CD4-positive, alpha-beta T cell treated with Interleukin-15 for 4 hours (primary cell): ENCODE measurements around the gene ACSM3.
A peak's percentile ranks its signal among the peaks of the same experiment; 100 is the strongest.
"Not testable (repeated sequence)": the region's sequence is repeated elsewhere in the genome, so short reads cannot be mapped to it uniquely, and the experiment has no call there.

Experiments used
- DNase-seq: peaks from one replicate; pipeline ENCODE4 v3.0.0-alpha.2; 2020; ENCODE audit warnings: low spot score

Gene ACSM3

DNA sequence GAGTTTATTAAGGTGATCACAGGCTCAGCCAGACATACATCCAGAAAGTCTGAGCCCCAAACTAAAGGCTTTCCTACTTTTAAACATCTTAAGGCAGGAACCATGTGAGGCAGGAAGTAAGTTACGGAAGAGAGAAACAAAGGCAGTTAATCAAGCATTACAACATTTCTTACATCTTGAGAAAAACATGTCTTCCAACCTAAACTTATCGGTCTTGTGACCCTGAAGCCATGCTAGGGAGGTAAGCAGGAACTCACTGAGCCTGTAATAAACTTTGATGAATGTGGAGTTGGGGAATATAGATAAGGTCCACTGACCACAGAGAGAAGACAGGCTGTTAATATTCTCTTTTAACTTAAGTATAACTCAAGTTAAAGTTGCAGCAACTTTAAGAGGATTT lies 3.5 kb upstream of the ACSM3 start:
- no peak for DNase-seq

DNA sequence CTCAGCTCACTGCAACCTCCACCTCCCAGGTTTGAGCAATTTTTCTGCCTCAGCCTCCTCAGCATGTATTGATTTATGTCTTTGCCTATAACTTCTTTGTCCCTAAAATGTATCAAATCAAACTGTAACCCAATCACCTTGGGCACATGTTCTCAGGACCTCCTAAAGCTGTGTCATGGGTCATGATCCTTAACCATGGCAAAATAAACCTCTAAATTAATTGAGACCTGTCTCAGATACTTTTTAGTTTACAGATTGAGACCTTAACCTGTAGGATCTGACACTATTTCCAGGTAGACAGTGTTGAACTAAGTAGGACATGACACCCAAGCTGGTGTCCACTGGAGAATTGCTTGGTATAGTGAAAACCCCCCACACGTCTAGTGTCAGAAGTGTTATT lies 2.6 kb upstream of the ACSM3 start:
- no peak for DNase-seq

DNA sequence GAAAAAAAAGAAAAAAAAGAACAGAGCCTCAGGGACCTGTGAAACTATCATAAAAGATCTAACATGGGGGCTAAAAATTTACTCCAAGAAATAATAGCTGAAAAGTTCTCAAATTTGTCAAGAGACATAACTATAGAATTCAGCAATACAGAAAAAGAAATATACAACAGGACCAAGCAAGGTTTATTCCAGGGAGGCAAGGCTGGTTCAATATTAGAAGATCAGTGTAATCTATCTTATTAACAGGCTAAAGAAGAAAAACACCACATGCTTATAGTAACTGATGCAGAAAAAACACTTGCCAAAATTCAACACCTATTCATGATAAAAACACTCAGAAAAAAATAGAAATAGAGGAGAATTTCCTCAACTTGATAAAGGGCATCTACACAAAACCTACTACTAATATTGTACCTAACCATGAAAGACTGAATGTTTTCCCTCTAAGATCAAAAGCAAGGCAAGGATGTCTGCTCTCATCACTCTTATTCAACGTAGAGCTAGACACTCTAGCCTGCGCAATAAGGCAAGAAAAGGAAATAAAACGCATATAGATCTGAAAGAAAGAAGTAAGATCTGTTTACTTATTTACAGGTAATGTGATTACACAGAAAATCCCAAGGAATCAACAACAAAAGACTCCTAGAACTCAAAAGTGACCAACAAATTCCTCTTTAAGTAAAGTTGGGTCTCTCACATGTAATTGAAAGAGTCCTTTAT lies 1.2 kb upstream of the ACSM3 start:
- no peak for DNase-seq

DNA sequence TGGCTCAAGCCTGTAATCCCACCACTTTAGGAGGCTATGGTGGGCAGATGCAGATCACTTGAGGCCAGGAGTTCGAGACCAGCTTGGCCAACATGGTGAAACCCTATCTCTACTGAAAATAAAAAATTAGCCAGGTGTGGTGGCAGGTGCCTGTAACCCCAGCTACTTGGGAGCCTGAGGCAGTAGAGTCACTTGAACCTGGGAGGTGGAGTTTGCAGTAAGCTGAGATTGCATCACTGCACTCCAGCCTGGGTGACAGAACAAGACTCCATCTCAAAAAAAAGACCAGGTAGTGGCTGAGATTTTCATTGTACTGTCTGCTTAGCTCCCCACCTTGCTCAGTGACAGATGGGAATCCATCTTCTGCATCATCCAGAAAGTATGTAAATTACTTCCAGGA lies 634 bp downstream of the ACSM3 start:
- not testable (repeated sequence) for DNase-seq

DNA sequence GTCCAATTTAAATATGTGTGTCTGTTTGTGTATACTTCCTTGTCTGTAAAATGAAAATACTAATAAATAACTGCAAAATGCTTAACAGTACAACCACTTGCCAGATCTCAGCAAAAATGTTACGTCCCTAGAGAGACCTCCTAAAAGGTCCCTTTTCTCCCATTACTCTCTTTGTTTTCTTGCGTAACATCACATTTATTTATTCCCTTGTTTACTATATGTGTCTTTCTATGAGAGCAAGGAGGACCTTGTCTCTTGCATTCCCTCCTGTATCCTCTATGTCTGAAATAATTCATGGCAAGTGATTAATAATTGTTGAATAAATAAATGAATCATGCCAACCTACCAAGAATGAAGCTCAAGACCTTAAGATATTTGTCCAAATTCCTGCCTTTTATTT lies 1.9 kb downstream of the ACSM3 start:
- no peak for DNase-seq

DNA sequence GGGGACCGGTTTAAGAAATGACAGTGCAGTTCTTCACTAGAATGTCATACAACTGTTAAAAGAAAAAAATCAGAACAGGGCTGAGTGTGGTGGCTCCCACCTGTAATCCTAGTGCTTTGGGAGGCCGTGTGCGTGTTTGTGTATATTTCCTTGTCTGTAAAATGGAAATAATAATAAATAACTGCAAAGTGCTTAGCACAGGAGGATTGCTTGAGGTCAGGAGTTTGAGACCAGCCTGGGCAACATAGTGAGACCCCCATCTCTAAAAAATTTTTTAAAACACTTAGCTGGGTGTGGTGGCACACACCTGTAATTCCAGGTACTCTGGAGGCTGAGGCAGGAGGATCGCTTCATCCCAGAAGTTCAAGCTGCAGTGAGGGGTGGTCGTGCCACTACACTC lies 2.5 kb downstream of the ACSM3 start:
- no peak for DNase-seq

DNA sequence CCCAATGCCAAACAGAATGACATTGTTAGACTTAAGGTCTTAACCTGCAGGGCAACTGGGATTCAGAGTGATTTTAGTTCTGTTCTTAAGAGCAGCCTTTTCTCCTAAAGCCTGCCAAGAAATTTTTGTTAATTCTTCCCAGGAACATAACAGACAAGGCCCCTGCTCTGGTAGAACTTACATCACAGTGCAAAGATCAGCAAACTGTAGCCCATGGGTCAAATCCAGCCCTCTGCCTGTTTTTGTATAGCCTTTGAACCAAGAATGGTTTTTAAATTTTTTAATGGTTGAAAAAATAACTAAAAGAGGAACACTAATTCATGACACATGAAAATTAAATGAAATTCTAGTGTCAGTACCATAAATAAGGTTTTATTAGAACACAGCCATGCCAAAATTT lies 3.8 kb downstream of the ACSM3 start:
- no peak for DNase-seq

DNA sequence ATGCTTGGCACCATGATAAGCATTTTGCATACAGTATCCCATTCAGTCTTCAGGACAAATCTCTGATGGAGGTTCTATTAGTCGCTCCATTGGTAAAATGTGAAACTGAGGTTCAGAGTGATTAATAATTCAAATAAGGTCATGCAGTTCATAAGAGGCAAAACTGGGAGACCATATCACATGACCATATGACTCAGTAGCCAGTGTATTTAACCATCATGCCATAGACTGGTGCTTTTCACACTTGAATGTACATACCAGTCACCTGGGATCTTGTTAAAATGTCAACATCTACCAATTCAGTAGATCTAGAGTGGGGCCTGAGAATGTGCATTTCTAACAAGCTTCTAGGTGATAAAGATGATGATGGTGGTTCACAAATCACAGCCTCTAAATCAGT lies 4.3 kb downstream of the ACSM3 start:
- no peak for DNase-seq

DNA sequence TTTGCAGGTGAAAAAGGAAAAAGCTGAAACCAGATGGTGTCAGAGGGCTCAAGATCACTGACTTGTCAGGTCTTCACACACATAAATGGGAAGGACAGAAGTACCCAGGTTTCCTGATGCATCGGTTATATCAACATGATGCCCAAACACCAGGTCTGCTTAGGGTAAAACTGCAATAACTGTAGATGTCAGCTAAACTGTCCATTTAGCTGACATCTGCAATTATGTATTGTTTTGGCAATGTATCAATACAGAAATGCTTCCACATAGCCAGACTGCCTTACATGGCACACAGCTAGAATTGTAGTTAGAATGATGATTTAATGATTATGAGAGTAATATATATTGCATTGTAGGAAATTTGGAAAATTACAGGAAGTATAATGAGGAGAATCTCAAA lies 5.0 kb downstream of the ACSM3 start:
- no peak for DNase-seq

DNA sequence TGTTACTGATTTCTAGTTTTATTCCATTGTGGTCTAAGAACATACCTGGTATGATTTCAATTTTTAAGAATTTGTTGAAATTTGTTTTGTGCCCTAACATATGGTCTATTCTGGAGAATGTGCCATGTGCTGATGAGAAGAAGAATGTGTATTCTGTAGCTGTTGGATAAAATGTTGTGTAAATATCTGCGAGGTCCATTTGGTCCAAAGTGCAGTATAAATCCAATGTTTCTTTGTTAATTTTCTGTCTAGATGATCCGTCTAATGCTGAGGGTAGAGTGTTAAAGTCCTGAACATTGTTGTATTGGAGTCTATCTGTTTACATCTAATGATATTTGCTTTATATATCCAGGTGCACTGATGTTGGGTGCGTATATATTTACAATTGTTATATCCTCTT lies 9.9 kb downstream of the ACSM3 start:
- no peak for DNase-seq

DNA sequence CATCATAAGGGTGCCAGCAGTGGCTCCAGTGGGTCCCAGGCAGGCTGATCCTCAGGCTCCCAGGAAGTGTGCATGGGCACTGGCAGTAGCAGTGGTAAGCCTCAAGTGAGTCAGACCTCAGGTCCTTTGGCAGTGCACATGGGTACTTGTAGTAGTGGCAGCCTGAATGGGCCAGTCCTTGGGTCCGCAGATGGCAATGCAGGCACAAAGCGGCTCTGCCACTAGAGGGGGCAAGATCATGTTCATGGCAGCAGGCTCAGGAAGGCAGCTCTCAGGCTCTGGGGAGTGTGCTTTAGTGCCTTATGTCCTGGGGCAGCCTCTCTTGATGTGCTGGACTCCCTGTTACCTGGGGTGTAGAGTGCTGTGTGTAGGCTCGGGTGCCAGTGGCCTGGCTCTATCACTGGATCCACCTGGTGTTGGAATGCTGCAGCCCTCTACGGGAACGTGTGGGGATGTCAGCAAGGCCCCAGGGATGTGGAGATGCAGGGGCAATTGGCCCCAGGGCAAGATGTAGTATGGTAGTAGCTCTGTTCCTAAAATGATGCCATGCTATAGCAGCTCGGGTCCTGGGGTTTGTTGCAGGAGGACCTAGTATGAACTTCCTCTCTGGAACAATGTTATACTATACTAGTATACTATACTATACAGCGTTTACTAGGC lies 11.0 kb downstream of the ACSM3 start:
- peak; percentile 59 for DNase-seq

DNA sequence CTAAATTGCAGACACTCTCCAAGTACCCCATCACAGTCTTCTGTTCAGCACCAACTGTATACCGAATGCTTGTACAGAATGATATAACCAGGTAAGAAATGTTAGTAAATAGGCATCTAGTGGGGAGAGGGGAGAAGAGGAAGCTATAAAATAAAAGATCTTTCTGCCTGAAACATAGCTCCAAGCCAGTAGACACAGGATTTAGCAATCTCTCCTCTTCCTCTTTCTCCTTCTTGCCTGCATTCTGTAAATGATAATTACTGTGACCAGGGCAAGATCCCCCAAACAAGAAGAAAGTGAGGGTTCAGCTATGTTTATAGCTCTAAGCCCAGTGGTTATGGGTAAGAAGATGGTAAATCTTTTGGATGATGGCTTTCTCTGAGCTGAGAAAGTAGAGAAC lies 17.9 kb downstream of the ACSM3 start:
- no peak for DNase-seq

DNA sequence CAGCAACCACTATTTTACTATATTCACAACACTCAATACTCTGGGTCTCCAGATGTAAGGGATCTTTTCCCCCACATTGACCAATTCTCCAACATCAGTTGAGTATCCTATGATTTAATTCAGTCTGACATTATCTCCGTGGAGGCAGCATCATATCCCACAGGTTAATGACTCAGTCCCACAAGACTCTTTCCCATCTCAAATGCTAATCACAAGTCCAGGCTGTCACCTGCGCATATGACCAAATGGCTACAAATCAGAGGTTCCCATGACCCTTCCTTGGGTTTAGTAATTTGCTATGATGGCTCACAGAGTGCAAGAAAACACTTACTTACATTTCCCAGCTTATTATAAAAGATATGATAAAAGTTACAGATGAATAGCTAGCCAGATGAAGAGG lies 18.7 kb downstream of the ACSM3 start:
- no peak for DNase-seq

DNA sequence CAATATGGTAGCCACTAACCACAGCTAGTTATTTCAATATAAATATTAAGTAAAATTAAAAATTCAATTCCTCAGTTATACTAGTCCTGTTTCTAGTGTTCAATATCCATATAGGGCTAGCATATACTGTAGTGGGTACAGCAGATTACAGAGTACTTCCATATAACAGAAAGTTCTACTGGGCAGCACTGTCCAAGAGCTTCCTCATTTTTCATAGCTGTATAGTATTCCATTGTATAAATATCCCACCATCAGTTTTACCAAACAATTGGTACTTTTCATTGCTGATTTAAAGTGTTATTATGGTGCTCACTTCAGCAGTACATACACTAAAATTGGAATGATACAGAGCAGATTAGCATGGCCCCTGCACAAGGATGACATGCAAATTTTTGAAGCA lies 20.4 kb downstream of the ACSM3 start:
- DNase-seq: no peak

DNA sequence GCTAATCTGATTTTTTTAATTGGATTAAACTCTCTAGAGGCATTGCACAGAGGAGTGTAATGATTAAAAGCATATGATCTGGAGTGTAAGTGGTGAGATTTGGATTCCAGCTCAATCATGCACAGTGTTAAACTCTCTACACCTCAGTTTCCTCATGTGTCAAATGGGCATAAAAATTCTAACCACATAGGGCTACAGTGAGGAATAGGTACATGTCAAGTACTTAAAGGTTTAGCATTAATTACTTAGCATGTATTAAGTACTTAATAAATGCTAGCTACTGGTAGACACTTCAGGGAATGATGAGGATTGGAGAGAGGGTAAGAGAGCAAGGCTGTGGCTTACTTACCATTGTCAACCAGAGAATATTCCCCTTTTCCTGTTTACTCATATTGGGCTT lies 25.3 kb downstream of the ACSM3 start:
- no peak for DNase-seq

DNA sequence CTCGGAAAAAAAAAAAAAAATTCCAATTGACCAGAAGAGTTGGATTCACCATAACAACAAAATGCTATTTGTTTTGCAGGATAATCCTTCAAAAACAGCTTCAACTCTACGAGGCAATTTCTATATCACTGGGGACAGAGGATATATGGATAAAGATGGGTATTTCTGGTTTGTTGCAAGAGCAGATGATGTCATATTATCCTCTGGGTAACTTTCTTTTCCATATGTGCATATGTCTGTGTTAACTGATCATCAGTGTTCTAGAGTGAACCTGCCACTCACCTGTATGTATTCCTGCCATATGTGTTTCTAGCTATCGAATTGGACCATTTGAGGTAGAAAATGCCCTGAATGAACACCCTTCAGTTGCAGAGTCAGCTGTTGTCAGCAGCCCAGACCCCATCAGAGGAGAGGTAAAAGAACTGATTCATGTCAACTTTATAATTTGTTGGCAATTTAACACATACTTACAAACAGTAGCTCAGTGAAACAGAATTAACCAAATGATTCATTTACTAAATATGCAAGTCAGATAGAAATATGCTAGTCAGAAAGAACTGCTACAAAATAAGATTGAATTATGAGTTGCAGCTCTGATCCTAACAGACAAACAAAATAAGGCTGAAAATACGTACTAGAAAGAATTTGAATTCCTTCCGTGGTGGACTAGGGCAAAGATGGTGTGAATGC lies 28.3 kb downstream of the ACSM3 start:
- DNase-seq: no peak

DNA sequence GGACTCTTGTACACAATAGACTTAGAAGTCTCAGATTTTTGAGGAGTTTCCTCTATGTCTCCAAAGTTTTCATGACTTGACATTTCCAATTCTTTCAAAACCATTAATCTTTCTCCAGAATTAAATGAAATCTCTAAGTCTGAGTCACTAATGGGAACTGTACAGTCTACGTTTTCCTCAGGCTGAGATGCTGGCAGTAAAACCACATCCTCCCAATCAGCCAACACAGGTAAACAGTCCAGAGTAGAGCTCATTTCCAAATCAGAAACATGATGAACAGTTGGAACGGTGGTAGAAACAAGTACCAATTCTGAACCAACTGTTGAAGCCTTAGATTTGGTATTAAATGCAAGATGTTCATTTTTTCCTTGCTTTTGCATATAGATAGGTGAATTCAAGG lies 34.5 kb downstream of the ACSM3 start:
- DNase-seq: no peak

DNA sequence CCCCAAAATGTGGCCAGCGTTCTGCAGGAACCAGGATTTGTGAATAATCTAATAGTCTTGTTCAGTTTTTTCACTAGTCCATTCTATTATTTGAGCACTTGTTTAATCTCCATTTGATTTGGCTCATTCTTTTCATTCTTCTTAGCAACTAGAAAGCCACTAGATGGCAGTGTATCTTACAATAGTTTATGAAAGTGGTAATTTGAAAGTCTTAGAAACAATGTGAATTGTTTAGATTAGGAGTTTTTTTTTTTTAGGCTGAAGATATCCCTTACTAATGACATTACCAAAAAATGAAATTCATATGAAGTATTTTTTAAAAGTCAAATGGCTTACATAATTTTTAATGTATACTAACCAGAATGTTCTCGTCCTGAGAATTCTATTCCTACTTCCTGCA lies 35.8 kb downstream of the ACSM3 start:
- no peak for DNase-seq

DNA sequence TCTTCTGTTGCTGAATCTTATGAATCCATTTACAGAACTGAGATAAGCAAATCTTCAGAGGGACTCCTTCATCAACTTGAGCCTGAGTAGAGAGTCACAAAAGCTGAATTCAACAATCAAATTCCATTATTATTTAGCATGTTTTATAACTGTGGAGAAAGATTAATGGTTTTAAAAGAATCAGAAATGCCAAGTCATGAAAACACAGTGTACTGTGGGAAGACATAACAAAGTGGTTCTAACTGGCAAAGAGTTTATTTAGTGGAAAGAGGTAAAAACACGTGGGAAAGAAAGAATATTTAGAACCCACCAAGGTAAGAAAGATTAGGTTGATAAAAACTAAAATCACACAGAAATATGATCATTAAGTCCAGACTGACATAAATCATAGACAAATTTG lies 37.5 kb downstream of the ACSM3 start:
- no peak for DNase-seq

DNA sequence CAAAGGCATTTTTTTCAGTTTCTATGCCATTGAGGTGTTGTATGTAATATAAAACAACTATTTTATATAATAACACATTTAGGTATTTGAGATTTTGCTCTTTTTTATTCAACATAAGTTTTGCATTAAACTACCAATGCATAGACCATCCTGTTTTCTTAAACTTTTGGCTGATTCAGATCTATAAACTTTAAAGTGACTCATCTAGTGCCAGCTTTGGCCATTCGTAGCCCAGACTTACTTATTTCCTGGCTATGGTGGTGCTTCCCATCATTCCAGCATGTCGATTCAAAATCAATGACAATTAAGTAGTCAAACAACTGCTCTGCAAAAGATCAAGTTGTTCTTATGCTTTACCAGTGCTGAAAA lies 39.4 kb downstream of the ACSM3 start:
- no peak for DNase-seq

DNA sequence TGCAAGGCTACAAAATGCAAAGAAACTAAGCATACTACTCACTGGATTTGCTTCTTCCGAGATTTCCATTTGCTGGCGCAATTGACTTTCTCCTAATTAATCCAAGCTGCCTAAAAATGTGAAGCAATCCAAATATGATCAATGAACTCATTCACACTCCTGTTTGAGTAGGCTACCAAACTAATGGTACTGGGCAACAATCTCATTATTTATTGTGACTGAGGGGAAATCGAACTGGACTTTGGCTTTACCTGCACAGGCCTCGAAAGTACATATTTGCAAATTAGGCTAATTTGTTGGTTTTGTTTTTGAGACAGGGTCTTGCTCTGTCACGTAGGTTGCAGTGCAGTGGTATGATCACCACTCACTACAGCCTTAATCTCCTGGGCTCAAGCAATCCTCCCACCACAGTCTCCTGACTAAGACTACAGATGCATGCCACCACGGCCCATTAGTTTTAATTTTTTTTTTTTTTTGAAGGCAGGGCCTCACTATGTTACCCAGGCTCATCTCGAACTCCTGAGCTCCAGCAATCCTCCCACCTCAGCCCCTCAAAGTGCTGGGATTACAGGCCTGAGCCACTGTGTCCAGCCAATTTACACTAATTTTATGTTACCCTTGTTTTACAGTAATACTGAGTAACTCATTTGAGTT lies 39.9 kb downstream of the ACSM3 start:
- no peak for DNase-seq

DNA sequence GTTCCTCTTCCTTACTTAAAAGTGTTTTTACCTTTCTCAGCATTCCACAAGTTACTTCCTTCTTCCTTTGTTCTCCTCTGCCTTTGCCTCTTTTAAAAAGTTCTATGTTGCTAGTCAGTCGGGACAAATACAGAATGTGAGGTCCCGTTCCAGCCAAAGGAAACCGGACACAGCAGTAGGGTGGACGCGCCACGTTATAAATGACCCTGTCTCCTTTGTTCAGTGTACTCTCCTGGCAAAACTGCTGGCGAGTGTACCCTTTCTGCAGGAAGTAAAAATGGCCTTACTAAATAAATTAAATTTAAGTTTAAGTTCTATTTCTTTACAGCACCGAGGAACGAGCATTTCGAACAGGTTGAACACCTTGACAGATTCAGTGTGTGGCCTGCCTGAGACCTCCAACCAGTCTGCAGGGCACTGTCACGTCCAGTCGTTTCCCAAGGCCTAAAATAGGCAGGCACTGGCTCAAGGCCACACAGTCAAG lies 41.9 kb downstream of the ACSM3 start:
- DNase-seq: peak; percentile 3
